SU-DHL-6 (cell line): ENCODE results near the gene PPP6C.

Source experiments
- H2AFZ ChIP-seq: fragments of 200-600 bp; sonication (generic); 2 replicates; pipeline ENCODE4 v1.6.1; 2014; ENCODE audit warnings: low read depth, mild to moderate bottlenecking, moderate library complexity, mixed read lengths, antibody characterized with exemption, low read length; ENCODE audit not compliant: severe bottlenecking
- H3F3A ChIP-seq: fragments of 200-600 bp; shearing (Covaris generic); 2 replicates; pipeline ENCODE4 v1.6.0; 2016; ENCODE audit warnings: antibody characterized with exemption, mild to moderate bottlenecking; ENCODE audit not compliant: insufficient read depth
- H3K27ac ChIP-seq: fragments of 200-600 bp; sonication (generic); 2 replicates; pipeline ENCODE4 v1.5.1; 2016; ENCODE audit warnings: low read depth, mild to moderate bottlenecking, low read length, moderate library complexity, mixed read lengths
- H3K27me3 ChIP-seq: fragments of 200-600 bp; sonication (generic), shearing (Covaris generic); 2 replicates; pipeline ENCODE4 v1.6.0; 2014; ENCODE audit warnings: mild to moderate bottlenecking, low read length
- H3K36me3 ChIP-seq: fragments of 200-600 bp; sonication (generic); 2 replicates; pipeline ENCODE4 v1.6.1; 2014; ENCODE audit warnings: mild to moderate bottlenecking, low read length, mixed read lengths
- H3K4me2 ChIP-seq: fragments of 300-600, 200-600 bp; shearing (Covaris generic), sonication (generic); 2 replicates; pipeline ENCODE4 v1.6.0; 2014; ENCODE audit warnings: low read length, low read depth, mild to moderate bottlenecking; ENCODE audit not compliant: poor library complexity, severe bottlenecking
- H3K4me3 ChIP-seq: fragments of 200-600 bp; sonication (generic); 2 replicates; pipeline ENCODE4 v1.5.1; 2014; ENCODE audit warnings: antibody characterized with exemption, low read length, mild to moderate bottlenecking, mixed read lengths; ENCODE audit not compliant: insufficient read depth, poor library complexity, severe bottlenecking
- H3K79me2 ChIP-seq: fragments of 200-600 bp; sonication (generic); 2 replicates; pipeline ENCODE4 v1.6.1; 2014; ENCODE audit warnings: mild to moderate bottlenecking, low read length, moderate library complexity; ENCODE audit not compliant: insufficient read depth
- H3K9ac ChIP-seq: fragments of 200-600 bp; sonication (generic); 2 replicates; pipeline ENCODE4 v1.7.0; 2014; ENCODE audit warnings: mild to moderate bottlenecking, low read length
- H3K9me2 ChIP-seq: fragments of 200-600 bp; sonication (generic); replicated peaks from 2 replicates; pipeline ENCODE4 v1.6.1; 2014; ENCODE audit warnings: low read length; ENCODE audit not compliant: insufficient read depth
- H3K9me3 ChIP-seq: fragments of 200-600 bp; sonication (generic); 2 replicates; pipeline ENCODE4 v1.6.1; 2014; ENCODE audit warnings: low read length, mixed read lengths; ENCODE audit not compliant: insufficient read depth
- H4K20me1 ChIP-seq: fragments of 200-600 bp; sonication (generic); 2 replicates; pipeline ENCODE4 v1.6.1; 2014; ENCODE audit warnings: low read depth, mild to moderate bottlenecking, antibody characterized with exemption, low read length, moderate library complexity, mixed read lengths
- EZH2phosphoT487 ChIP-seq: fragments of 200-600 bp; sonication (generic), shearing (Covaris generic); conservative IDR thresholded peaks from 2 replicates; pipeline ENCODE4 v1.6.1; 2018; ENCODE audit warnings: mild to moderate bottlenecking, antibody characterized with exemption, low read length, moderate library complexity, mixed read lengths
- TF ChIP-seq, protein P1 (sequence below): fragments of 200-600 bp; sonication (generic); IDR thresholded peaks from one replicate; pipeline ENCODE4 v1.5.1; 2017; ENCODE audit warnings: antibody characterized with exemption, mild to moderate bottlenecking, low read length, moderate library complexity; ENCODE audit not compliant: insufficient read depth, poor library complexity, severe bottlenecking

PPP6C gene

DNA sequence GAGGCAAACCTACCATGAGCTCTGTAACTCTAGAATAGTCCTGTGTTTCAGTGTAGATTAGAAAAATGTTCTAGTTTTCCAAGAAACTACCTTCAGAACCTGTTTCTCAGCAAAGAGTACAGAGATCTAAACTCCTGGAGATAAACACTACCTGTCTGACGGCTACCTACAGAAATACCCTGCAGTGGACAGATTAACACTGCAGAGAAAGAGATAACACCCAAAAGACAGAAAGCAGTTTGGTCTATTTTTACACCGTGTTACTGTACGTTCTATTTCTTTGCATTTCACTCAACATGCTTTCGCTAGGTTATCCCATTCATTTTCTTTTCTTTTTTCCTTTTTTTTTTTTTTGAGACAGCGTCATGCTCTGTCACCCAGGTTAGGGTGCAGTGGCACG lies 57.8 kb downstream of the PPP6C start:
- no peaks in the 10 kb centered on the region for H3K36me3 ChIP-seq
- no peaks in the 10 kb centered on the region for H3F3A ChIP-seq
- H2AFZ ChIP-seq, result no peak overlapping the region
- no peaks in the 10 kb centered on the region for H3K9me3 ChIP-seq
- no peaks in the 10 kb centered on the region for H4K20me1 ChIP-seq
- no peak overlapping the region for H3K4me3 ChIP-seq
- H3K9me2 ChIP-seq, result no peaks in the 10 kb centered on the region
- no peaks in the 10 kb centered on the region for H3K27me3 ChIP-seq
- peaks cover 31% of the 10 kb centered on the region for H3K79me2 ChIP-seq
- no peak overlapping the region for H3K27ac ChIP-seq
- no peak overlapping the region for H3K9ac ChIP-seq
- H3K4me2 ChIP-seq, result no peak overlapping the region
- TF ChIP-seq EZH2phosphoT487, result no peak

GRCh38 chr9:125126019-125126746 lies 63.4 kb downstream of the PPP6C start:
- H2AFZ ChIP-seq, result no peak overlapping the region
- peaks cover 23% of the 10 kb centered on the region for H3K79me2 ChIP-seq
- H3F3A ChIP-seq, result no peaks in the 10 kb centered on the region
- H3K9me3 ChIP-seq, result no peaks in the 10 kb centered on the region
- H3K4me3 ChIP-seq, result no peak overlapping the region
- no peak overlapping the region for H3K9ac ChIP-seq
- H3K4me2 ChIP-seq, result no peak overlapping the region
- no peaks in the 10 kb centered on the region for H4K20me1 ChIP-seq
- H3K9me2 ChIP-seq, result no peaks in the 10 kb centered on the region
- TF ChIP-seq, protein P1, sequence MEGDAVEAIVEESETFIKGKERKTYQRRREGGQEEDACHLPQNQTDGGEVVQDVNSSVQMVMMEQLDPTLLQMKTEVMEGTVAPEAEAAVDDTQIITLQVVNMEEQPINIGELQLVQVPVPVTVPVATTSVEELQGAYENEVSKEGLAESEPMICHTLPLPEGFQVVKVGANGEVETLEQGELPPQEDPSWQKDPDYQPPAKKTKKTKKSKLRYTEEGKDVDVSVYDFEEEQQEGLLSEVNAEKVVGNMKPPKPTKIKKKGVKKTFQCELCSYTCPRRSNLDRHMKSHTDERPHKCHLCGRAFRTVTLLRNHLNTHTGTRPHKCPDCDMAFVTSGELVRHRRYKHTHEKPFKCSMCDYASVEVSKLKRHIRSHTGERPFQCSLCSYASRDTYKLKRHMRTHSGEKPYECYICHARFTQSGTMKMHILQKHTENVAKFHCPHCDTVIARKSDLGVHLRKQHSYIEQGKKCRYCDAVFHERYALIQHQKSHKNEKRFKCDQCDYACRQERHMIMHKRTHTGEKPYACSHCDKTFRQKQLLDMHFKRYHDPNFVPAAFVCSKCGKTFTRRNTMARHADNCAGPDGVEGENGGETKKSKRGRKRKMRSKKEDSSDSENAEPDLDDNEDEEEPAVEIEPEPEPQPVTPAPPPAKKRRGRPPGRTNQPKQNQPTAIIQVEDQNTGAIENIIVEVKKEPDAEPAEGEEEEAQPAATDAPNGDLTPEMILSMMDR, result no peak
- H3K36me3 ChIP-seq, result no peaks in the 10 kb centered on the region
- no peaks in the 10 kb centered on the region for H3K27me3 ChIP-seq
- H3K27ac ChIP-seq, result no peak overlapping the region

- H3F3A ChIP-seq, result no peaks in the 10 kb centered on the region
- no peaks in the 10 kb centered on the region for H3K36me3 ChIP-seq
- no peak overlapping the region for H3K4me3 ChIP-seq
- H3K9me2 ChIP-seq, result no peaks in the 10 kb centered on the region
- no peak overlapping the region for H3K27ac ChIP-seq
- TF ChIP-seq EZH2phosphoT487, result no peak
- TF ChIP-seq, protein P1, result no peak
- H3K9me3 ChIP-seq, result no peaks in the 10 kb centered on the region
- H3K9ac ChIP-seq, result no peak overlapping the region
- no peak overlapping the region for H2AFZ ChIP-seq
- H4K20me1 ChIP-seq, result no peaks in the 10 kb centered on the region
- H3K27me3 ChIP-seq, result no peaks in the 10 kb centered on the region
- no peak overlapping the region for H3K4me2 ChIP-seq
- peaks cover 21% of the 10 kb centered on the region for H3K79me2 ChIP-seq
Measured at GRCh38 chr9:125125523-125125922, 64.1 kb downstream of the PPP6C start.

DNA sequence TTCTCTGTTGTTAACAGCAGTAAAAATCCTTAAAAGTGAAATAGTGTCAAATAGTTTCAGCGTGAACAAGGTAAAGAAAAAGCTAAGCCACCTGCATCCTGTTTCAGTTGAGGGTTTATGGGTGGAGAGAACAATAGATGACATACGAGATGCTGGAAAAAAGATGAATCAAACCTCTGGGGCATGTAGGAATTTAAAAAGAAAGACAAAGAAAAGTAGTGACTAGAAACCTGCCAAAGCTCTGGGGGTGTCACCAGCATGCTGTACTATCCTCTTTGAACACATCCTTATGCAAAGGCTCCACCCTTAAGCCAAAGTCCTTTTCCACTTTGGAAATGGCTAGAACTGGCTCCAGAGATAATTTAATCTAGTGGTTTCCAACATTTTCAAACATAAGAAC lies 68.5 kb downstream of the PPP6C start:
- no peak overlapping the region for H3K27ac ChIP-seq
- H2AFZ ChIP-seq, result no peak overlapping the region
- H3K4me3 ChIP-seq, result no peak overlapping the region
- H3K36me3 ChIP-seq, result no peaks in the 10 kb centered on the region
- H4K20me1 ChIP-seq, result no peaks in the 10 kb centered on the region
- TF ChIP-seq EZH2phosphoT487, result no peak
- TF ChIP-seq, protein P1, result no peak
- peak overlapping the region; percentile 25 for H3K4me2 ChIP-seq
- H3F3A ChIP-seq, result peaks cover 11% of the 10 kb centered on the region; the same call in 1 of the 2 replicates
- no peaks in the 10 kb centered on the region for H3K27me3 ChIP-seq
- H3K9me3 ChIP-seq, result no peaks in the 10 kb centered on the region
- peaks cover 14% of the 10 kb centered on the region for H3K79me2 ChIP-seq
- no peaks in the 10 kb centered on the region for H3K9me2 ChIP-seq
- no peak overlapping the region for H3K9ac ChIP-seq
